ENCODE results near the gene ZNF83.
"Not testable (repeated sequence)": the region's sequence is repeated elsewhere in the genome, so short reads cannot be mapped to it uniquely, and the experiment has no call there.

The ZNF83 gene

GRCh38 chr19:52637718-52638585 is at the start of gene ZNF83:
TSS of gene ZNF83 (minus strand) at chr19:52638355.
- peak; percentile 76 to 86 for DNase-seq

GRCh38 chr19:52687684-52688083 is 49.5 kb upstream of the ZNF83 start:
- DNase-seq: no peak

- no peak for DNase-seq
These were observed 47.7 kb upstream of the ZNF83 start for GRCh38 chr19:52685811-52686210.

GRCh38 chr19:52681216-52681615 is 43.1 kb upstream of the ZNF83 start:
- DNase-seq: not testable (repeated sequence)

GRCh38 chr19:52679598-52679997 is 41.4 kb upstream of the ZNF83 start:
- DNase-seq: no peak

GRCh38 chr19:52675239-52675638 is 37.1 kb upstream of the ZNF83 start:
- not testable (repeated sequence) for DNase-seq

DNA sequence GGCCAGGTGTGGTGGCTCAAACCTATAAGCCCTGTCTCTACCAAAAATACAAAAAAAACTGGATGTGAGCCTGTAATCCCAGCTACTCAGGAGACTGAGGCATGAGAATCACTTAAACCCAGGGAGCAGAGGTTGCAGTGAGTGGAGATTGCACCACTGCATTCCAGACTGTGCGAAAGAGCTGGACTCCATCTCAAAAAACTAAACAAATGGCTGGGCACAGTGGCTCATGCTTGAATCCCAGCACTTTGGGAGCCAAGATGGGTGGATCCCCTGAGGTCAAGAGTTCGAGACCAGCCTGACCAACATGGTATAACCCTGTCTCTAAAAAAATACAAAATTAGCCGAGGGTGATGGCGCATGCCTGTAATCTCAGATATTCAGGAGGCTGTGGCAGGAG is 34.9 kb upstream of the ZNF83 start:
- no peak for DNase-seq

DNA sequence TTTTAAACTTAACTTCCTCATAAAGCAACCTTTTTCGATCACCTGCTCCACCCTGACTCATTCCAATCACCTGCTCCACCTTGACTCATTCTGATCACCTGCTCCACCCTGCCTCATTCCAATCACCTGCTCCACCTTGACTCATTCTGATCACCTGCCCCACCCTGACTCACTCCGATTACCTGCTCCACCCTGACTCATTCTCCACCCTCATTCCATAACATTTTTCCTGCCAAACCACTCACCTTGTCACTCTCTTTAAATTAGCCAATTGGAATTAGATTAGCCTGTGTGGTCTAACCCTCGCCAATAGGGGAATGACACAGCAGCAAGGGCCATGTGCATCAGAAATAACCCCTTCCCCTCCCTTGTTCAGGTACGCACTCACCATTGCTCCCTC is 31.9 kb upstream of the ZNF83 start:
- DNase-seq: no peak

DNA sequence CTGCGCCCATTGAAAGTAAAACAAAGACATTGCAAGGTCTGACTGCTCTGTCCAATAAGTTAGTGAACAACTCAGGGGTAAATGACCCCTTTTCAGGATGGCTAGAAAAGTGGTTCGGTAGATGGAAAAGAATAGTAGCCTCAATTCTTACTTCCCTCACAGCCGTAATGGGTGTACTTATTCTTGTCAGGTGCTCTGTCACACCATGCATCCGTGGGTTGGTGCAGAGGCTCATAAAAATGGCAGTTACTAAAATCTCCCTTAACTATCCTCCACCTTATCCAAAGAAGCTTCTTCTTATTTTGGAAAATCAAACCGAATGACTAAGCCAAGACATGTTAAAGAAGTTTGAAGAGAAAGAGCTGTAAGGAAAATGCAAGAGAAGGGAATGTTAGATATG is 31.4 kb upstream of the ZNF83 start:
- no peak for DNase-seq

- no peak for DNase-seq
These were observed 29.8 kb upstream of the ZNF83 start for GRCh38 chr19:52667972-52668371.

- no peak for DNase-seq
These were observed 28.4 kb upstream of the ZNF83 start for GRCh38 chr19:52666506-52666905.

GRCh38 chr19:52665529-52665928 is 27.4 kb upstream of the ZNF83 start:
- no peak for DNase-seq

GRCh38 chr19:52665027-52665426 is 26.9 kb upstream of the ZNF83 start:
- no peak for DNase-seq

DNA sequence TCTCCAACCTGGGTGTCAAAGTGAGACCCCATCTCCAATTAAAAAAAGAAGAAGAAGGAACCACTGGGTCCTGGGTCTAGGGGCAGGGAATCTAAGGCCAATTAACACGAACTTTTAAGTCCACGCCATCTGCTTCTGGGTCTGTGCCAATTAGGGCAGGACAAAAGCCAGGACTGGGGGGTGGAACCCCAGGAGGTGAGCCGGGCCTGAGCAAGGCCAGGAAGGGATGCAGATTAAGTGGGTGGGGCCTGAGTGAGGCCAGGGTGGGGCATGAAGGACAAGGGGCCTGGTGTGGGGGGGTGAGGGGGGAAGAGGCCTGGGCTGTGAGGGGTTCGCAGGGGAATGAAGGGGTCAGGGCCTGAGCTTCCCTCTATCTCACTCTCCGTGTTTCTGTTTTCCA is 26.3 kb upstream of the ZNF83 start:
- DNase-seq: no peak

DNA sequence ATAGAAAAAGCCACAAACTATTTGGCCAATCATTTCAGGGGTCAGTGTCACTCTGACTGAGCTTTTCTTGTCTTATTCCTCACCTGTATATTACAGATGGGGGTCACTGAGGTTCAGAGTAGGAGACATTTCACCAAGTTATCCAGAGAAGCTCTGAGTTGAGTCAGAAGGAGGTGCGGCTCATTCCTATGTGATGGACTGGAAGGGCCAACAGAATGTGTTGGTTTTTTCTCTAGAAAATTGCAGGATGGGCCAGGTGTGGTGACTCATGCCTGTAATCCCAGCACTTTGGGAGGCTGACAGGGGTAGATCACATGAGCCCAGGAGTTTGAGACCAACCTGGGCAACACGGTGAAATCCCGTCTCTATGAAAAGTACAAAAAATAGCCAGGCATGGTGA is 24.5 kb upstream of the ZNF83 start:
- no peak for DNase-seq

DNA sequence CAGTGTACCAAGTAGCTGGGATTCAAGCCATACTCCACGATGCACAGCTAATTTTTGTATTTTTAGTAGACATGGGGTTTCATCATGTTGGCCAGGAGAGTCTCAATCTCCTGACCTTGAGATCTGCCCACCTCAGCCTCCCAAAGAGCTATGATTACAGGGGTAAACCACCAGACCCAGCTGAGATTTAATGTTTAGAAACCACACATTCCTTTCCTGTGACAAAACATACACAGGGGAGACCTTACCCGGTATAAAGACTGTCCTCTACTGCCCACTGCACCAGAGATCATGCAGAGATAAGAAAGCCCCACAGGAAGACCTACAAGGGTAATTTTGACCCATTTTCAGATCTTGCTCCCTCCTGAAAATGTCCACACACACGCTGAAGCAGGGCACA is 22.8 kb upstream of the ZNF83 start:
- no peak for DNase-seq

GRCh38 chr19:52659013-52659412 is 20.9 kb upstream of the ZNF83 start:
- DNase-seq: no peak

- DNase-seq: no peak
These were observed 20.4 kb upstream of the ZNF83 start for GRCh38 chr19:52658595-52658994.

- no peak for DNase-seq
These were observed 15.0 kb upstream of the ZNF83 start for GRCh38 chr19:52653161-52653560.

GRCh38 chr19:52651956-52652355 is 13.8 kb upstream of the ZNF83 start:
- no peak for DNase-seq

- DNase-seq: no peak
These were observed 10.3 kb upstream of the ZNF83 start for GRCh38 chr19:52648336-52649016.

DNA sequence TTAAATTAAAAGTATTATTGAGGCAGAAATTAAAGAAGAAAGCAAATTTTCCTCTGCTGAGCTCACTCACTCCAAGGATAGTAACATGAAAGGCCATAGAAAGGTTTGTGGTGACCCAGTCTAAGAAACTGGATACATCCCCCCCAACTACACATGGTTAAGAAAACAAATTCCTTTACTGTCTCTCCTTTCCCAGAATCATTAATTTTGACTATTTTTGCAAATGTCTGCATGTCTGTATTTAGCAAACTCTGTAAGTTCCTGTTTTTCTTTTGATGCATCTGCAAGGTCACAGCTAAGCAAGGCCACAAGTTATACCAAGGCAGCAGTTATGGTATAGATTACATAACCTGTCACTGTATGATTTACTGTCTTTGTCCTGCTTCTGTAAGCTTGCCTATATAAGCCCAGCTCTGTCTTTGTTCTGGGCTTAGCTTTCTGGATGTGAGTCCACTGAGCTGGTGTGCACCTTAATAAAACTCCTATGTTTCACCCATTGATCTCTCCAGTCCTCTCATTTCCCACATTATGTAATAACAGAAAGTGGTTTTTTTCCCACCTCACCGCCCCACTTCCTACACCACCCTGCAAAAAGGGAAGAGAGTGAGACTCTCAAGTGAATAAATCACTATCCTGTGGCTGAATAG is 8.5 kb upstream of the ZNF83 start:
- no peak for DNase-seq

DNA sequence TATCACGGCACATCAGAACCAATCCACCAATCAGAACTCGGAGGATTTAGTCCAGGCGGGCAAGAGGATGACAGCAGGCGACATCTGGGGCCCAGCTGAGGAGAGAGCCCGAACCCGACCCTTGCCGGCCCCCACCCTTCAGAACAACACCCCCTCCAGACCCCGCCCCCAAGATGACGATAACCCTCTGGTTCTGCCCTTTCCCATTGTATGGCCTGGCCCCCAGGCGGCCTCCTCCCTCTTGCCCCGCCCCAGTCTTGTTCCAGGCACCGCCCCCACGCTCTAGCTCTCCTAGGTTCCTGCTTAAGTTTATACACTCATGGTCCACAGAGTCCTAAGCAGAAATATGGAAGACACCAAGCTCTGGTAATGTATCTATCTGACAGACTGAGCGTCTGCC is 2.8 kb upstream of the ZNF83 start:
- no peak for DNase-seq

DNA sequence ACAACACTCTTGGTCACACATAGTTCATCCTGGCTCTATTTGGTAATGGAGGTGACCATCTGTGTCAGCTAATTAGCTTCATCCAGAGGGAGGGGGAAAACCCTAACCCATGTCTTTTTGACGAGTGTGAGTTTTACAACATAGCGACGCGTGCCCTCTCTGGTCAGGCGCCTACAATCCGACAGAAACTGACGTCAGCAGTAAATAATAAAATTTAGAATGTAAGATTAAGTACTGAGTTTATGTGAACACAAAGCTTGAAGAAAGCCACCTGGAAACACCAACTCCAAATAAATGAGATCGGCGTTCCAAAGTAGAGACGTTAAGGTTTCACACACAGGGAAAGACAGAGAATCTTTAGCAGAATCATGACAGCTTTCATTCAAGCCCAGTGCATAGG is 1.8 kb upstream of the ZNF83 start:
- DNase-seq: no peak

Data from NCI-H524 (cell line).